Ramos (cell line): ENCODE results near the gene CELSR1.

ENCODE experiments used
- in situ Hi-C: fragments of 300-500 bp; cut with MboI; formaldehyde crosslinking; loops from one replicate; pipeline ENCODE4 v1.14.3; 2022; ENCODE audit warnings: low sequenced_read_pairs; ENCODE audit not compliant: unreplicated experiment

Gene CELSR1

GRCh38 chr22:46537225-46537945, at the start of gene CELSR1:
Gene CELSR1 (minus strand): TSS chr22:46537620. CDS start chr22:46537170, 450 bp downstream.
- in situ Hi-C loops, result no loop called here

GRCh38 chr22:46587061-46587460, 49.6 kb upstream of the CELSR1 start:
- in situ Hi-C loops, result loop anchor here (25.0 kb wide), 2 partner anchors 800 to 1500 kb away; no protein-coding TSS in a partner anchor

GRCh38 chr22:46586531-46587011, 49.2 kb upstream of the CELSR1 start:
- in situ Hi-C loops, result loop anchor here (25.0 kb wide), 2 partner anchors 799 to 1501 kb away; no protein-coding TSS in a partner anchor

- in situ Hi-C loops, result loop anchor here (25.0 kb wide), 2 partner anchors 799 to 1501 kb away; no protein-coding TSS in a partner anchor
Measured at GRCh38 chr22:46586123-46586519, 48.7 kb upstream of the CELSR1 start.

GRCh38 chr22:46585340-46586122, 48.1 kb upstream of the CELSR1 start:
- in situ Hi-C loops, result loop anchor here (25.0 kb wide), 2 partner anchors 798 to 1502 kb away; no protein-coding TSS in a partner anchor

- in situ Hi-C loops, result loop anchor here (25.0 kb wide), 2 partner anchors 797 to 1503 kb away; no protein-coding TSS in a partner anchor
Measured at GRCh38 chr22:46584081-46584921, 46.9 kb upstream of the CELSR1 start.

- in situ Hi-C loops, result loop anchor here (25.0 kb wide), 2 partner anchors 796 to 1504 kb away; no protein-coding TSS in a partner anchor
Measured at GRCh38 chr22:46583571-46583970, 46.2 kb upstream of the CELSR1 start.

- in situ Hi-C loops, result loop anchor here (25.0 kb wide), 2 partner anchors 795 to 1505 kb away; no protein-coding TSS in a partner anchor
Measured at GRCh38 chr22:46582281-46582933, 45.0 kb upstream of the CELSR1 start.

- in situ Hi-C loops, result loop anchor here (25.0 kb wide), 2 partner anchors 794 to 1506 kb away; no protein-coding TSS in a partner anchor
Measured at GRCh38 chr22:46581538-46582244, 44.3 kb upstream of the CELSR1 start.

- in situ Hi-C loops, result loop anchor here (25.0 kb wide), 2 partner anchors 794 to 1506 kb away; no protein-coding TSS in a partner anchor
Measured at GRCh38 chr22:46580940-46581537, 43.6 kb upstream of the CELSR1 start.

- in situ Hi-C loops, result loop anchor here (25.0 kb wide), 2 partner anchors 793 to 1507 kb away; no protein-coding TSS in a partner anchor
Measured at GRCh38 chr22:46579751-46580449, 42.5 kb upstream of the CELSR1 start.

- in situ Hi-C loops, result loop anchor here (25.0 kb wide), 2 partner anchors 792 to 1508 kb away; no protein-coding TSS in a partner anchor
Measured at GRCh38 chr22:46578824-46579561, 41.6 kb upstream of the CELSR1 start.

GRCh38 chr22:46578251-46578823, 40.9 kb upstream of the CELSR1 start:
- in situ Hi-C loops, result loop anchor here (25.0 kb wide), 2 partner anchors 791 to 1509 kb away; no protein-coding TSS in a partner anchor

- in situ Hi-C loops, result loop anchor here (25.0 kb wide), 2 partner anchors 790 to 1510 kb away; no protein-coding TSS in a partner anchor
Measured at GRCh38 chr22:46577368-46578249, 40.2 kb upstream of the CELSR1 start.
